Fibroblast of peridontal ligament (primary cell): Measurements from ENCODE around the gene AQP4.

Experiments used
- DNase-seq: peaks from one replicate; pipeline ENCODE4 v3.0.0-alpha.2; 2010; ENCODE audit errors: extremely low read depth

The AQP4 gene

DNA sequence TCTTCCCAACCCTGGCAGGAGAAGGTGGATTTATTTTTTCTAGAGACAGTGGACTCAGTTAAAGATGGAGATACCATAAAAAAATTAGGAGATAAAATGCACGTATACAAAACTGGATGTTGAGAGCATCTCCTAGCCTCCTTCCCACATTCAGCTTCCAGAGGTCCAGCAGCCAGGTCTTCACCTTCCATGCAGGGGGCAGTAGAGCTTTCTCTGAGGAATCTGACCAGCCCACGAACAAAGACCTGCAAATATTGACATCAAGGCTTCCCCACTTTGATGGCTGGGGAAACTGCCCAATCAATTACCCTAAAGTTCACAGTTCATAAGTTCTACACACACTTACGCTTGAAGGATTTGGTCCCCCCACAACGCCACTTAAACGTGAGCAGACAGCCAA, 24.5 kb downstream of the AQP4 start:
- no peak for DNase-seq

DNA sequence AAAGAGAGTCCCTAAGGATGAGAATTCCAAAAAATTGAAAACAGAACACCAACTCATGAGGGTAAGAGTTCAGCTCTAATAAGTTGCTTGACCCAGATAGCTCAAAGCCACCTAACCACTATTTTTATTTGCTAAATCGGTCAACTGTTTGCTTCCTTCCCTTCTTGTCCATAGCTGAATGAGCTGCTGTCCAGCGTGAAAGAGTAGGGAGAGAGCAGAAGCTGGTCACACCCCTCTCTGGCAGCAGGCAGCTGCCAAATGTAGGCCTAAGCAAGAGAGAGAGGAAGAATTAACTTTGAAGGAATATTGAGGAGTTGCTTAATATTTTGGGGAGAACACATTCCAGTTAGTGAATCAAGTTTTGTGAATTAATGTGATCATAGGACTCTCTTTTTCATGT, 25.9 kb downstream of the AQP4 start:
- no peak for DNase-seq

DNA sequence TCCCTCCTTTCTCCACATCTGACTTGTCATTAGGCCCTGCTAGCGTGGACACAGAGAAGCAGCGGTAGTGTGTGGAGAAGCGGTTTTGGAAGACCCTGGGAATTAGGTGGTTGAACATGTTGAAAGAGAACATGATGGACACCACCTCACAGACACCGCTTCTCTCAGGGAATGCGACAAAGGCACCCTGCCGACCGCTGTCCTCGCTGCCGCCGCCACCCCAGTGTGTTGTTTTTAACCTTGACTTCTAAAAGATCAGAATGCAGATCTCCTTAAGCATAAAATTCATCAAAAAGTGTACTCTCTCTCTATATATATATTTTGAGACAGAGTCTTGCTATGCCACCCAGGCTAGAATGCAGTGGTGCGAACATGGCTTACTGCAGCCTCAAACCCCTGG, 33.2 kb downstream of the AQP4 start:
- no peak for DNase-seq

DNA sequence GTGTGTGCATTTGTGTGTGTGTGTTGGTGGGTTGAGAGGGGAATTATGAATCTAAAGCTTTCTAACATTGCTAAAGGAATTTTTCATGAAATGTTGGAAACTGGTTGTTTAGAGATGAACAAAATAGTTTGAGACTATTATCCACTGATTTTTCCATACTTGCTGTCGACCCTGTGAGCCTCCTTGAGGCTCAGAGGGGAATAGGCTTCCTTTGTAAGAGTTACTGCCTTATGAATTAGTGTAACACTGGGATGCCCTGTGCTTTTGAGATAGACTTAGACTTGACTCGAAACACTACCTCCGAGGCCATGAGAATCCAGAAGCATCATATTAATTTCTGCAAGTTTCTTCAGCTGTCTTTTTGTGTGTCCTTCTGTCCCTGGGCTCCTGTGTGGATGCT, 37.9 kb downstream of the AQP4 start:
- DNase-seq: no peak

DNA sequence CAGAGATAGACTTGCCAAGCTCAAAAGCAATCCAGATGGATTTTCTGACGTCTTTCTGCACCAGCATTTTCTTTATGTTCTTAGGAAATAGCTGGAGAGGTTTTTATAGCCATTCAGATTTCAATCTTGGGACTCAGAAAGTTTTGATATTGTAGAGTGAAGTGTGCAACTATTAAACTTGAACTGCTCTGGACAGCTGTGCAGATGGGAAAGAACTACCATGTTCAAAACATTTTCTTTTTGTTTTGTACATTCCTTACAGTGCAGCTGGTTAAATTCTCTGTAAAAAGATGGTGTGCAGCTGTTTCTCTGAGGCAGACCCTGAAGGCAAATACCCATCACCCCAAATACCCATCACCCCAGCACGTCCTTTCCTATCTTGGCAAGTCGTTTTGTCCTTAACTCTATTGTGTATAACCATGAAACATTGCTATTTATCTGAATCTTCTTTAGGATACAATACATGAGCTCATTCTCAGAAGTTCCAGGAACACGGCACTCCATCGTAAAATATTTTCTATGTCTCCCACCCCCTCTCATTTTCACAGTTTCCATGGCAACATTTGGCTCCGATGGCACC, 38.8 kb downstream of the AQP4 start:
- no peak for DNase-seq

DNA sequence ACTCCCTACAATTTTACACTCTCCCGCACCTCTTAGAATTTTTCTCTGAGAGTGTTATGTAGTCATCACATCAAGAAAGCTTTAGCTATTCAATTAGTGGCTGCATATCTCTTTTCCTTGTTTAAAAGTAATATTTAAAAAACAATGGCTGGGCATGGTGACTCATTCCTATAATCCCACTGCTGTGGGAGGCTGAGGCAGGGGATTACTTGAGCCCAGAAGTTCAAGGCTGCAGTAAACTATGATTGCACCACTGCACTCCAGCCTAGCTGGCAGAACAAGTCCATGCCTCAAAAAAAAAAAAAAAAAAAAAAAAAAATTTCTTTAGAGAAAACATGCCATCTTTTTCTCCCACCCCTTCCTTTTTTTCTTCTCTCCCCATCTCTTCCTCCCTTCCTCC, 44.3 kb downstream of the AQP4 start:
- DNase-seq: no peak

DNA sequence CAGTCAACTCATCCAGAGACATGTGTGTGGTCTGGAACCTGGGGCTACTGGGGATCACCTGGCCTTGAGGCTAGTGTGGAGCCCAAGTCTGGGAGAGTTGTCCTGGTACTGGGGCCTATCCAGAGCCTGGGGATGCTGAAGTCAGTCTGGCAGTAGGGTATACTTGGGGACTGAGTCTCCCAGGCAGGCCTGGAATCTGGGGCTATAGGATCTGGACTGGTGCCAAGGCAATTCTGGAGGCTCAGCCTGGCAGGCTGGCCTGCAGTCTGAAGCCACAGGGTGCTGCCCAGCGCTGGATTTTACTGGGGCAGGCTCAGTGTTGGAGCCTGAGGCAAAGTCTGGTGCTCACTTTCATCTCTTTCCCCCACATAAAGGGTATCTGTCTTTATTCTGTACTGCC, 46.5 kb downstream of the AQP4 start:
- DNase-seq: no peak

DNA sequence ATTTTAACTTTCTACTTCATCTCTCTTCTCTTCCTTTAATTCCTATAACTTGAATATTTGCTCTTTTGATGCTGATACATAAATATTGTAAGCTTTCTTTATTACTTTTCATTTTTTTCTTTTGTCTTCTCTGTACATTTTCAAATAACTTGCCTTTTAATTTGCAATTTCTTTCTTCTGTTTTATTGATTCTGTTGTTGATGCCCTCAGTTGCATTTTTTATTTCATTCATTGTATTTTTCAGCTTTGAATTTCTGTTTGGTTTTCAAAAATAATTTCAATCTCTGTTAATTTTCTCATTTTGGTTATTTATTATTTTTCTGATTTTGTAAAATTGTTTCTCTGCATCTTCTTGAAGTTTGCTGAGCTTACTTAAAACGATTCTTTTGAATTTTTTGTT, 47.0 kb downstream of the AQP4 start:
- DNase-seq: no peak

DNA sequence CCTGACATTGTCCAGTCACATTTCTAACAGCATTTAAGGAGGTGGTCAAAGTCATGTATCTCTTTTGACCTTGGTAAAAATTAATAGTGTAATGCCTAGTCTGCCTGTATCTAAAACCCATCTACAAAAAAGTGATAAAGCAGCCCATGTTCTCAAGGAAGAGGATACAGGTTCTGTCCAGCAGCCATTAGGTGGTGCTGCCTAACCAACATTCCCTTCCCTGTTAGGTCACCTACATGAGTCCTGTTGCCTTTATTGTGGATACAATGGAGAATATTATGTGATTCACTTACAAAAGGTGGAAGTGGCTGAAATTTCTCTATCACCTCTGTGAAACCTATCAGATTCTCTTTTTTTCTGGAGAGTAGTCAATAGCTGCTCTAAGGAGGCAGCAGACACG, 52.5 kb downstream of the AQP4 start:
- DNase-seq: no peak

DNA sequence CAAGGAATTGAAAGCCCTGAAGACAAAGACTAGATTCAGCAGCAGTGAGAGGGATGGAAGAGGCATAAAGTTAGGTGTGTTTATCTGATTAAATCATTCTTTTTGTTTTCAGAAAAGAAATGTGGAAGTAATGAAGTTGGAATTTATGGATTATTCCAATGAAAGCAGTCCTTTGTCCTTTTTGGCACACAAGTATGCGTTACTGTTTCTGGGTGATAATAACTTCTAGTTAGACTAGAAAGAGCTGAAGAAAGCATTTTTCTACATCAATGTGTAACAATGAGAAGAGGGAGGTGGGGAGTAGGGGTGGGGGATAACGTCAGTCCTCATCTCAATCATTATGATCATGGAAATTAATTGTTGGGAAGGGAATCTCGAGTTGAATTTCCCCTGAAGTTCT, 53.0 kb downstream of the AQP4 start:
- no peak for DNase-seq

DNA sequence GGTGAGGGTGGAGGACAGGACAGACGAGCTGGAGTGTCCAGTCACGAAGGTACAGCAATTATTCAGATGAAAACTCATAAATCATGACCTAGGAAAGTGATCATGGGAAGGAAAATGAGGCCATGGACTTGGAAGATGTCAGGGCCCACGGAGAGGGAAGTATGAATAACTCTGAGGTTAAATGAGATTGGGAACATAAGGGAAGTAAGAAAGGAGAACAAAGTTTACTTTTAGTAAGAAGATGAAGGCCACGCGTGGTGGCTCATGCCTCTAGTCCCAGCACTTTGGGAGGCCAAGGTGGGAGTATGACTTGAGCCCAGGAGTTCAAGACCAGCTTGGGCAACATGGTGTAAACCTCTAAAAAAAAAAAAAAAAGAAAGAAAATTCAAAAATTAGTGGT, 56.2 kb downstream of the AQP4 start:
- no peak for DNase-seq

DNA sequence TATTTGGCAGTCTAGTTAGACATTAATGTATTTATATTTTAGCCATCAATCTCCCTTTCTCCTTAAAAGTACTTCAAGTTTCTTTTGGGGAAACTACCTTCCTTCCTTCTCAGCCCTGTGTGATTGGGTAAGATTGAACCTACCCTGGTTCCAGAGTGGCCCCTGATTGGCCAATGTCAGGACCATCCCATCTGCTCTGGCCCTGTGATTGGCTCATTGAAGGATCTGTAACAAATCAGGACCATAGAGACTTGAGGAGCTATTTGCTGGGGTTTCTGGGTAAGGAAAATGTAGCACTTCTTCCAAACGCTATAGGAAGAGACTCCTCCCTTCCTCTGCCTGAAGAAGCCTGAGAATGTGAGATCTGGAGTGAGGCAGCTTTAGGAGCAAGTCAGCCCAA, 59.3 kb downstream of the AQP4 start:
- no peak for DNase-seq

DNA sequence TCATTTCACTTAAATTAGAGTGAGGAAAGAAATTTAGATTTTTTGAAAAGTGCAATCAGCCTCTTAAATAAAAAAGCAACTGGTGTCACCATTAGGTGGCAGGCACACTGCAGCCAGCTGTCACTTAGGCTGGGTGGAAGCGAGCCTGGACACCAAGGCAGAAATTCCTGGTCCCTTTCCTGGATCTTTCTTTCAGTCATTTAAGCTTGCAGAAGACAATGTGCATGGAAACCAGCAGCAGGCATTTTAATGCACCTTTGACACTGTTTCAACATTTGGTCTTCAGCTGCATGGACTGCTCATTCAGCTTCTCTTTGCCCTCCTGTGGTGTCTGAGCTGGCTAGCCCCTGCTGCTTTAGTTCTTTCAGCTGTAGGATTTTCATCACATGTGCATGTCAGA, 61.0 kb downstream of the AQP4 start:
- DNase-seq: no peak

DNA sequence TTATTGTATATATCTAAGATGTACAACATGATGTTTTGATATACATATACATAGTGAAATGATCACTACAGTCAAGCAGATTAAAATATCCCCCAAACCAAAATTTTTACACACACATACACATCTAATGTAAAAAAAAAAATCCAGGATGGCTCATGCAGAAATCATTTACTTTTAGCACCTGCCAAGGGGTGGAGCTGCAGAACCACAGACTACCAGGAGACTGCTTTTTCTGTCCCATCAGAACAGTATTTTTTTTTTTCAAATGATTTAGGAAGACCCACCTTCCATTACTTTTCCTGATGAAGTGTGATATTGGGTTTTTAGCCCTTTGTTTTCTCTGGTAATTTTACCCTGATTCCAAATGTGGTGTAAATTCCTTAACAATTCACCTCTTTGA, 61.9 kb downstream of the AQP4 start:
- no peak for DNase-seq

DNA sequence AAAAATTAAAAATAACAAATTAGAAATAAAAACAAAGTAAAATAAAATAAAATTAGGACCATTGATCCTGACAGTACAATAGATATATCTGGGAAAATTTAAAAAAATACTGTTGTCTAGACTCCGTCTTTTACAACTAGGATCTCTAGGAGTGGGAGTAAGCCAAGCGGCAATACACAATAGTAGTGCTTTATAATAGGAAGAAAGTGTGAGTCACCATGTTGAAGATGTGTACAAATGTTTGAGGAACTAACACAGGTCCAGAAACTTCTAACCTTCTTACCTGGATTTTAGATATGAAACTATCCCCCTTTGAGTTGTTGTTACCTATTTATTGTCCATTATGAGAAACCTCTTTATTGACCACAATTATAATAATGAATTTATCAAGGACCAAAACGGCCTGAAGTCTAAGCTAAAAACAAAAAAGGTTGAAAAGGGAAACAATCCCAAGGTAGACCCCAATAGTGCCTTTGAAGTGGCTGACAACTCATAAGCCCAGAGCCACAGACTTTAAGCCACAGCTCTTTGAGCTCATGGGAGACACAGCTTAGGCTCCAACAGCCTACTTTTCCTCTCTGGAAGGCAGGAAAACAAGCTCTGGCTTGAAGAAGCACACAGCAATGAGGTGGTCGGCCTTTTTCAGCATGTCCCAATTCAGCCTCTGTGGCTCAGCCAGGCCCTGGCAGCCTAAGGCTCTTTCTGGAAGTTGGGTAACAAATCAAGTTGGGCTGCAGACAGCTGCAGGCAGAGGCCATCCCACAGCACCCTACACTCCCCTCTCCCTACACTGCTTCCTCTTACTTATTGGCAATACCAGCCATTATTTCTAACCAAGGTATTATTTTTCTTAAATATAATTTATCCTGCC, 62.9 kb downstream of the AQP4 start:
- DNase-seq: no peak
